Endothelial cell of umbilical vein (primary cell): ENCODE measurements around the gene ZNF202.
"Not testable (repeated sequence)": the region's sequence is repeated elsewhere in the genome, so short reads cannot be mapped to it uniquely, and the experiment has no call there.

ENCODE experiments used
- GATA2 ChIP-seq: IDR thresholded peaks from 2 replicates; pipeline ENCODE4 v1.7.0; 2011; ENCODE audit warnings: low read depth, mild to moderate bottlenecking, moderate library complexity, mixed read lengths, low read length; ENCODE audit not compliant: insufficient read length, insufficient read depth
- TF ChIP-seq, protein P1 (sequence below), 2 donors: IDR thresholded peaks; 1 replicate in 1 of 2; 2 replicates in 1 of 2; pipeline ENCODE4 v1.5.1; 2011; ENCODE audit warnings: low read length in 2 of 2, mild to moderate bottlenecking in 2 of 2, moderate library complexity in 2 of 2, control low read depth in 1 of 2, inconsistent platforms in 1 of 2, low read depth in 1 of 2; ENCODE audit not compliant: insufficient read depth in 1 of 2; ENCODE audit errors: extremely low read depth in 1 of 2

DNA sequence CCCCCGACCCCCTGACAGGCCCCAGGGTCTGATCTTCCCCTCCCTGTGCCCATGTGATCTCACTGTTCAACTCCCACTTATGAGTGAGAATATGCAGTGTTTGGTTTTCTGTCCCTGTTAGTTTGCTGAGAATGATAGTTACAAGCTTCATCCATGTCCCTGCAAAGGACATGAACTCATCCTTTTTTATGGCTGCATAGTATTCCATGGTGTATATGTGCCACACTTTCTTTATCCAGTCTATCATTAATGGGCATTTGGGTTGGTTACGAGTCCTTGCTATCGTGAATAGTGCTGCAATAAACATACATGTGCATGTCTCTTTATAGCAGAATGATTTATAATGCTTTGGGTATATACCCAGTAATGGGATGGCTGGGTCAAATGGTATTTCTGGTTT, 28.8 kb downstream of the ZNF202 start:
- not testable (repeated sequence) for TF ChIP-seq GATA2
- TF ChIP-seq, protein P1, sequence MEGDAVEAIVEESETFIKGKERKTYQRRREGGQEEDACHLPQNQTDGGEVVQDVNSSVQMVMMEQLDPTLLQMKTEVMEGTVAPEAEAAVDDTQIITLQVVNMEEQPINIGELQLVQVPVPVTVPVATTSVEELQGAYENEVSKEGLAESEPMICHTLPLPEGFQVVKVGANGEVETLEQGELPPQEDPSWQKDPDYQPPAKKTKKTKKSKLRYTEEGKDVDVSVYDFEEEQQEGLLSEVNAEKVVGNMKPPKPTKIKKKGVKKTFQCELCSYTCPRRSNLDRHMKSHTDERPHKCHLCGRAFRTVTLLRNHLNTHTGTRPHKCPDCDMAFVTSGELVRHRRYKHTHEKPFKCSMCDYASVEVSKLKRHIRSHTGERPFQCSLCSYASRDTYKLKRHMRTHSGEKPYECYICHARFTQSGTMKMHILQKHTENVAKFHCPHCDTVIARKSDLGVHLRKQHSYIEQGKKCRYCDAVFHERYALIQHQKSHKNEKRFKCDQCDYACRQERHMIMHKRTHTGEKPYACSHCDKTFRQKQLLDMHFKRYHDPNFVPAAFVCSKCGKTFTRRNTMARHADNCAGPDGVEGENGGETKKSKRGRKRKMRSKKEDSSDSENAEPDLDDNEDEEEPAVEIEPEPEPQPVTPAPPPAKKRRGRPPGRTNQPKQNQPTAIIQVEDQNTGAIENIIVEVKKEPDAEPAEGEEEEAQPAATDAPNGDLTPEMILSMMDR (IDR thresholded peaks at IDR 0.05; ENCODE audit: extremely low read depth in 1 of 2, insufficient read depth in 1 of 2, low read depth in 1 of 2, low read length in 2 of 2), result not testable (repeated sequence)
